Stimulated activated naive CD8-positive, alpha-beta T cell treated with anti-CD3 and anti-CD28 coated beads, Interleukin-15, amount 100 ng/mL, for 72 hours (primary cell): Measurements from ENCODE around the gene ABITRAM.
"Not testable (repeated sequence)": the region's sequence is repeated elsewhere in the genome, so short reads cannot be mapped to it uniquely, and the experiment has no call there.

Source experiments
- ATAC-seq: fragments of 150-1000 bp; cut with Tn5 transposase; 2 replicates; pipeline ENCODE4 v1.10.0; 2021; ENCODE audit warnings: mild to moderate bottlenecking, moderate library complexity
- DNase-seq, 2 donors: peaks; one replicate each; pipeline ENCODE4 v3.0.0; 2021 to 2022
- H3K27ac Mint-ChIP-seq, 2 donors: one replicate each; pipeline ENCODE4 v1.8.0; 2022; ENCODE audit warnings: mild to moderate bottlenecking in 2 of 2, mixed read lengths in 2 of 2, moderate library complexity in 2 of 2
- H3K27me3 Mint-ChIP-seq: one replicate; pipeline ENCODE4 v1.8.0; 2022; ENCODE audit warnings: mixed read lengths
- H3K4me1 Mint-ChIP-seq: one replicate; pipeline ENCODE4 v1.8.0; 2022; ENCODE audit warnings: mild to moderate bottlenecking, mixed read lengths
- H3K4me3 Mint-ChIP-seq, 2 donors: one replicate each; pipeline ENCODE4 v1.8.0; 2022; ENCODE audit warnings: mild to moderate bottlenecking in 2 of 2, mixed read lengths in 2 of 2, moderate library complexity in 1 of 2
- H3K9me3 Mint-ChIP-seq, 2 donors: one replicate each; pipeline ENCODE4 v1.8.0; 2022; ENCODE audit warnings: mixed read lengths in 2 of 2

ABITRAM gene

DNA sequence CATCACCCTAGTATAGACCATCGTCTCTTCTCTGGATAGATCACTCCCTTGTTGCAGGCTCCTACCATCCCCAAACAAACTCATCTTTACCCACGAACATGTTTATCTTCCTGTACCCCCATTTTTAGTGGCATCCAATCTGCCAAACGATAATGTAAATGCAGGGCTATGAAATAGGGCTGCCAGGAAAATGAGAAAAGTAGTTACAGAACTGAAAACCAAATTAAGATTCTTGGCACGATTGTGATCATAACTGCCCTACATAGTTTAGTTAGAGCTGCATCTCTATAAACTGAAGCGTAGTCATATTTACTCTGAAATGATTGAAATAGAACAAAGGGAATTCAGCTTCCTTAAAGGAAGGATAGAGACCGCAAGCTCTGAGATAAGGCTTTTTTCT lies 26.1 kb downstream of the ABITRAM start:
- Mint-ChIP-seq H3K4me1 (no peaks in the 10 kb centered on the region), H3K4me3 (no peak overlapping the region), H3K9me3 (no peaks in the 10 kb centered on the region), H3K27me3 (no peaks in the 10 kb centered on the region), H3K27ac (no peak overlapping the region)
- DNase-seq: no peak
- ATAC-seq: no peak

DNA sequence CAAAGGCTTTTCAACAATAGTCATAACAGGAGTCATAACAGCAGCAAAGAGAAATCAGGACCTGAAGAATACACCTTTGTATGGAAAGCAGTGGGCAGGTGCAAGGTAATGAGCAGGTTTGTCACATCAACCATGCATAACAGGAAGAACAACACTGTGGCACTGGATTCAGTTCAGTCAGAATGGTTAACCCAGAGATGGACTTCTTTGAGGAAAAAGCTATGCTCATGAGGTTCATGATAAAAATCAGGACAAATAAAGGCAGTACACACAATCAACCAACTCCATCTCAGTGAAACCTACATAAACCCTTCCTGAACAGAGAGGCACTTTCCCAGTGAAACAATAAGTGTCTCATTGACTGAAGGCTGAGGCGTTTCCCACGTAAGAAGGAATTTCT lies 27.0 kb downstream of the ABITRAM start:
- Mint-ChIP-seq H3K27me3 (no peaks in the 10 kb centered on the region), H3K9me3 (no peaks in the 10 kb centered on the region), H3K4me1 (no peaks in the 10 kb centered on the region), H3K4me3 (no peak overlapping the region), H3K27ac (no peak overlapping the region)
- ATAC-seq (no peak), DNase-seq (no peak)

DNA sequence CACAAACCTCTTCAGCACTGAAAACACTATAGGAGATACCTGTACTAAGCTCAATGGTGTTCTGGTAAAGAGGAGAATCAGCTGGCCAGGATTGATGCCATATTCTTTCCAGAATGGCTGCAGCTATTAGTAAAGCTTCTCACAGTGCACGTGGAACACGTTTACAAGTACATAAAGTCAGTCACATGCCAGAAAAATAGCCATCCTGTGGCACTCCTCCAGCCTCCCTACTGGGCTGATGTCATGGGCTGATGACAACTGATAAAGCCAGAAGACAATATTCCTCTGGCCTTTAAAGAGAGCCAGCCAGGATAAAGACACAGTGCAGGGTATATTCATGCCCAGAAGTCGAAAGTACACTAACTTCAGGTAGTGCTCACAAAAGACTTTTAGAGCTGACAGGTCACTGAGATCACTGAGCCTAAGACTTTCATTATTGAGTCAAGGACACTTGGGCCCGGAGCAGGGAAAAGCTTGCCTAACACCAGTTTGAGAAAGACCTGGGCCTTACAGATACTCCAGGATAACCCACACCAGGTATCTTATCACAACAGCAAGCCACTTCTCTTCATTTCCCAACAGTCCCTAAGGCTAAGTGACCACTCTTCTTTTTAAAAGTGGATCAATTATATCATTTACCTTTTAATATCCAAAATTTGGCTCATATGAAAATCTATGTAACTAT lies 29.4 kb downstream of the ABITRAM start:
- ATAC-seq (no peak), DNase-seq (no peak)
- Mint-ChIP-seq H3K4me1 (no peaks in the 10 kb centered on the region), H3K9me3 (no peaks in the 10 kb centered on the region), H3K27ac (no peak overlapping the region), H3K4me3 (no peak overlapping the region), H3K27me3 (no peaks in the 10 kb centered on the region)

DNA sequence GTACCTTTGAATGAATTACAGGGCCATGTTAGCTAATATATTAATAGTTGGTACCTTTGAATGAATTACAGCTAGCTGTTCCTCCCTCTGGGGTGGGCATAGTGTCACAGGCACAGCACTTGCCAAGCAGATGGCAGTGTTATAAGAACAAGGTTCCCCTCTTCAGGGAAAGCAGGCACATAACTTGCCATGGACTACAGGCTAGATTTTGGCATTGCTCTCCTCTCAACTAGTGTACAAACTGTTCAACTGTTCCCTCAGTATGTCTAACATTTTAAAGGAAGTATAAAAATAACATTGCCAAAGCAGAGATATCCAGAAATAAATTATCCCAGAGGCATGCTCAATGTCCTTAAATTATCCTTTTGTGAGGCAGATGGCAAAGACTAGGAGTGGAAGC lies 33.7 kb downstream of the ABITRAM start:
- Mint-ChIP-seq H3K4me3 (no peak overlapping the region), H3K27me3 (no peaks in the 10 kb centered on the region), H3K4me1 (no peaks in the 10 kb centered on the region), H3K27ac (no peak overlapping the region), H3K9me3 (peaks cover 14 to 16% of the 10 kb centered on the region in 2 donors)
- DNase-seq (no peak), ATAC-seq (no peak)

DNA sequence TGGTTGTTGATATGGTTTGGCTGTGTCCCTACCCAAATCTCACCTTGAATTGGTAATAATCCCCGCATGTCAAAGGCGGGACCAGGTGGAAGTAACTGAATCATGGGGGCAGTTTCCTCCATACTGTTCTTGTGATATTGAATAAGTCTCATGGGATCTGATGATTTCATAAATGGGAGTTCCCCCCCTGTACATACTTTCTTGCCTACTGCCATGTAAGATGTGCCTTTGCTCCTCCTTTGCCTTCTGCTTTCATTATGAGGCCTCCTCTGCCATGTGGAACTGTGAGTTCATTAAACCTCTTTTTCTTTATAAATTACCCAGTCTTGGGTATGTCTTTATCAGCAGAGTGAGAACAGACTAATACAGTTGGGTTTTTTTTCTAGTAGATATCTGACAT lies 37.2 kb downstream of the ABITRAM start:
- DNase-seq, H3K4me1 Mint-ChIP-seq, H3K27ac Mint-ChIP-seq, H3K27me3 Mint-ChIP-seq, ATAC-seq, H3K4me3 Mint-ChIP-seq: not testable (repeated sequence)
- peaks cover 14 to 16% of the 10 kb centered on the region in 2 donors for H3K9me3 Mint-ChIP-seq

DNA sequence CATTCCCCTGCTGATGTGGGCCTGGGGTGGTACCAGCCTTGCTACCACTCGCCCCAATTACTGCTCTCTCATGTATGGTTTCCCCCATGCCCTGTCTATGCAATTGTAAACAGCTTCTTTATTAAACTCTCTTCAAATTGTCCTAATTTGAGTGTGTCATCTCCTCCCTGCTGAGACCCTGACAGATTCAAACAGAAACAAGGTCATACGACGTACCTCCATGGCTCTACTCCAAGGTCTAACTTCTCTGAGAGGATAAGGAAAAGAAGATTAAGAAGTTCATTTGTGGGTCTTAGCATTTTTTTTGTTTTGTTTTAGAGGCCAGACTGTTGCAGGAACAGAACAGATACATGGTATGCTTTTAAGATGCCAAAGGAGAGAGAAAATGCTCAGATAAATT lies 38.0 kb downstream of the ABITRAM start:
- Mint-ChIP-seq H3K9me3 (peaks cover 14 to 16% of the 10 kb centered on the region in 2 donors), H3K27ac (no peak overlapping the region), H3K27me3 (no peaks in the 10 kb centered on the region), H3K4me3 (no peak overlapping the region), H3K4me1 (no peaks in the 10 kb centered on the region)
- DNase-seq (no peak), ATAC-seq (no peak)

DNA sequence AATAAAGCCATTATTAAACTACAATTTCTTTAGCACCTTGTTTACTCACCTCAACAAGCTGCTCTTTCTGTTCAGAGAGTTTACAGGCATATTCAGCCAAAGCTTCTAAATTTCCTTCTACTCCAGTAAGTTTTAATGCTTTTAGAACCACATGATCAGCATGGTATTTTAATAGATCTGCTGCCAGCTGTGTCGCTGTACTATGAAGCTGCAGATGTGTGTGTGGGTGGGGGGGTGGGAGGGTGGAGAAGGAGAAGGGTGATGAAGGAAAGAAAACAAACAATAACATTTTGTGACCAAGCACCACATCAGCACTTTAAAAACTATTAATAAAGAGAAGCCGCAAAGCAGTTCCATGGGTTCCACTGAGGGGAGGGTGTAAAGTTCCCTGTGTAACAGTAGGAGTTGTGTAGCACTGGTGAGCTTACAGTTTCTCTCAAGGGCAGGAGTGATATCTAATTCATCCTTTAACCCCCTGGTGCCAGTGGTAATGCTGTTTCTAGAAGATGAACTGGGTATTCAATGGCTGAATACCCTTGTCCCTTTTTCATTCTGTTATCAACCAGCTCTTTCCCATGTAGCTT lies 38.5 kb downstream of the ABITRAM start:
- no peak overlapping the region for H3K27ac Mint-ChIP-seq
- no peaks in the 10 kb centered on the region for H3K4me1 Mint-ChIP-seq
- ATAC-seq (no peak), DNase-seq (no peak)
- no peak overlapping the region for H3K4me3 Mint-ChIP-seq
- H3K27me3 Mint-ChIP-seq: no peaks in the 10 kb centered on the region
- H3K9me3 Mint-ChIP-seq: peaks cover 14 to 16% of the 10 kb centered on the region in 2 donors

DNA sequence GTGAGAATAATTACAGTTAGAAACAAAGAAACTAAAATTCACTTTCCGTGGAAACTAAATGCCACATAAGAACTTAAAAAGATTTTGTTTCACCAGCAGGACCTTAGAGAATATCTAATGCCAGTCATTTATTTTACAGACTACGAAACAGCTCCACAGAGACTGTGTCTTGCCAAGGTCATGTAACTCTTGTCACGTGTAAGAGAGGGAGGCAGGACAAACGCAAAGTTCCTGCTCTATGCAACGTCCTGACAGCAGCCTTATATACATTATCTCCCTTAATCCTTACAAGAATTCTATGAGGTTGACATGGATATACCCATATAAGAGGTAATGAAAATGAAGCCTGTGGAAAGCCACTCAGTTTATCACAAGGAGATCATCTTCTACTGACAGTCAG lies 39.7 kb downstream of the ABITRAM start:
- Mint-ChIP-seq H3K9me3 (peaks cover 14 to 16% of the 10 kb centered on the region in 2 donors), H3K27ac (no peak overlapping the region), H3K4me3 (no peak overlapping the region), H3K4me1 (no peaks in the 10 kb centered on the region), H3K27me3 (no peaks in the 10 kb centered on the region)
- no peak for ATAC-seq
- no peak for DNase-seq

DNA sequence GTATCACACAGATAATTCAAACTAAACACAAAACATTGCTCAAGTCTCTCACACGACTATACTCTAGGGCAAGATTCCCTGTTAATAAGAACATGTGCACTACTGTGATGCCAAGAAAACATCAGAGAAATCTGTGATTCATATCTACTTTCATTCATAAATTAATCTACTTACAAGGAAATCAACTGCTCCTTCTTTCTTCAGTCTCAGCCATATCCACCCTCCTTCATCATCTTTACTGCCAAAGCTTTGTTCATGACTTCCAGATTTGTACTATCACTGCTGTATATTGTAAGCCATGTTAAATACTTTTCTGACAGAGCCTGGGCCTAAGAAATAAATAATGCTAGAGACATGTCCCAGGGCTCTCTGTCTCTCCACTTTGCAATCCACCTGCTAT lies 44.0 kb downstream of the ABITRAM start:
- H3K4me1 Mint-ChIP-seq: no peaks in the 10 kb centered on the region
- H3K27me3 Mint-ChIP-seq: no peaks in the 10 kb centered on the region
- DNase-seq (no peak), ATAC-seq (no peak)
- H3K27ac Mint-ChIP-seq: no peak overlapping the region
- H3K9me3 Mint-ChIP-seq: no peaks in the 10 kb centered on the region
- no peak overlapping the region for H3K4me3 Mint-ChIP-seq

DNA sequence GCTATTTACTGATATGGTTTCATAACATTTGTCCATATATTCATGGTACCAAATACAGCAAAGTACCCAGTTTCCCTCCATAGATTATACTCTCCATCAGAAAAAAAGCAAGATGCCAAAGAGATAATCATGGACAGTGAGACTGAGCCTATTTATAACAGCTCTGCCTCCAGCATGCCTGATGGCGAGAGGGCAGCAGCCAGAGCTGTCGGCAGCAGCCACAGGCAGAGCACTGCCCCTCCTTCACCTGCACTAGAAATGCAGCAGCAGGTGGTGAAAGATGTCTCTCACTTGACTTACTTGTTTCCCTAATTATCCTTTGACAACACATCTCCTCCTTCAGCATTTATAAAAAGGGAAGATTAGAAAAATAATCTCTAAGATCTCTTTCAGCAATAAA lies 46.7 kb downstream of the ABITRAM start:
- Mint-ChIP-seq H3K4me1 (no peaks in the 10 kb centered on the region), H3K27ac (peak overlapping the region in 1 of 2 donors; percentile 63), H3K9me3 (no peaks in the 10 kb centered on the region), H3K27me3 (no peaks in the 10 kb centered on the region), H3K4me3 (no peak overlapping the region)
- ATAC-seq (no peak), DNase-seq (no peak)

DNA sequence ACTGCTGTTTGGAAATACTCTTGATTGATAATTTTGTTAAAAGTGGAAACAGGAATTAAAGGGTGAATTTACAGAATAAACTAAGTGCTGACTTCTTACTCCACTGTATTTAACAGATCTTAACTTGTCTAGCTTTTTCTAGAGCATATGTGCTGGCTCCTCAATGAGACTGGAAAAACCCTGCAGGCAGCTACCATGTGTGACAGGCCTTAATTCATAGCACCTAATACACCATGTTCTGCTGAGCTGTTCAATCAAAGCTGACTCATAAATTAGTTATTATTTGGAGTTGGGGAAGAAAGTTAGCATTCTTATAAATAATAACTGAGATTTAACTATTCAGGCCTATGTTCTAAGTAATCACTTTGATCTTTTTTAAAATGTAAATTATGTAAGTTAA lies 49.7 kb downstream of the ABITRAM start:
- peaks cover 0 to 7% of the 10 kb centered on the region in 2 donors for H3K9me3 Mint-ChIP-seq
- DNase-seq: no peak
- ATAC-seq: no peak
- no peak overlapping the region for H3K27ac Mint-ChIP-seq
- H3K4me1 Mint-ChIP-seq: no peaks in the 10 kb centered on the region
- no peak overlapping the region for H3K4me3 Mint-ChIP-seq
- H3K27me3 Mint-ChIP-seq: no peaks in the 10 kb centered on the region
